ENCODE results near the gene ARL6IP4.
"Not testable (repeated sequence)": the region's sequence is repeated elsewhere in the genome, so short reads cannot be mapped to it uniquely, and the experiment has no call there.

The ARL6IP4 gene

DNA sequence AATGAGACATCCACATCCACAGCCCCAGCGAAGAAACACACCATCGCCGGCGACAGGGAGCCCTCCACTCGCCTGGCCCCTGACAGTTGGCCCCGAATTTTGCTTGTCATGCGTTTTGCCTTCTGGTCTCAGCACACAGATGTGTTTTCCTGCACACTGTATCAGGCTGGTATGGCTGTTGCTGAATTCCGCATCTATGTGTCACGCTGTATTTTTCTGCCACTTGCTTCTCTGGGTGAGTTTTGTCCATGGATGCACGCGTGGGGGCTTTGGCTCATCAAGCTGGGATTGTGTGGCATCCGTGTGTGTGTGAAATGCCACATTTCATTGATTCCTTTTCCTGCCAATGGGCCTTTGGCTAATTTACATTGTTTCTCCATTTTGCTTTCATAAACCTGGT lies 26.5 kb downstream of the ARL6IP4 start:
- no peaks in the 10 kb centered on the region for H3K9me3 ChIP-seq (ENCODE audit: insufficient read depth, low read depth, low read length)
- no peak overlapping the region for H3K27ac ChIP-seq (ENCODE audit: low read length)
- H3K9ac ChIP-seq (ENCODE audit: low read depth, low read length), result no peak overlapping the region
- no peaks in the 10 kb centered on the region for H3K36me3 ChIP-seq (ENCODE audit: insufficient read depth, low read depth, low read length)
- no peaks in the 10 kb centered on the region for H3K4me1 ChIP-seq (ENCODE audit: insufficient read depth, low read length)
- H3K4me3 ChIP-seq (ENCODE audit: low read length), result no peak overlapping the region
- H3K27me3 ChIP-seq (ENCODE audit: insufficient read depth, low read length), result no peaks in the 10 kb centered on the region

DNA sequence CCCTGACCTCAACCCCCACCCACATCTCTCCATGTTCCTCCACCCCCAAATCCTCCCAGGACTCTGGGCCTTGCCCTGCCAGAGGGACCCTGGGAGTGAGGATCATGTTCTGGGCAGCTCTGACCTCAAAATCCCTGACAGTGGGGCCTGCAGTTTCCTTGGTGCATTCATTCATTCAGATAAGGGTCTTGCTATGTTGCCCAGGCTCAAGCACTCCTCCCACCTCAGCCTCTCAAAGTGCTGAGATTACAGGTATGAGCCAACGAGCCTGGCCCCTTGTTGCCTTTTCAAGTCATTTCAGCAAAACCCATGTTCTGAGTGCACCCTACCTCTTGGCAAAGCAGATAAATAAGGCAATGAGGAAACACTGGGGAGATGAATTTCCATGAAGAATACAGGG lies 29.6 kb downstream of the ARL6IP4 start:
- H3K9me3 ChIP-seq (ENCODE audit: insufficient read depth, low read depth, low read length), result no peaks in the 10 kb centered on the region
- H3K9ac ChIP-seq (ENCODE audit: low read depth, low read length), result no peak overlapping the region
- no peak overlapping the region for H3K4me3 ChIP-seq (ENCODE audit: low read length)
- H3K36me3 ChIP-seq (ENCODE audit: insufficient read depth, low read depth, low read length), result no peaks in the 10 kb centered on the region
- H3K27me3 ChIP-seq (ENCODE audit: insufficient read depth, low read length), result no peaks in the 10 kb centered on the region
- H3K27ac ChIP-seq (ENCODE audit: low read length), result no peak overlapping the region
- no peaks in the 10 kb centered on the region for H3K4me1 ChIP-seq (ENCODE audit: insufficient read depth, low read length)

DNA sequence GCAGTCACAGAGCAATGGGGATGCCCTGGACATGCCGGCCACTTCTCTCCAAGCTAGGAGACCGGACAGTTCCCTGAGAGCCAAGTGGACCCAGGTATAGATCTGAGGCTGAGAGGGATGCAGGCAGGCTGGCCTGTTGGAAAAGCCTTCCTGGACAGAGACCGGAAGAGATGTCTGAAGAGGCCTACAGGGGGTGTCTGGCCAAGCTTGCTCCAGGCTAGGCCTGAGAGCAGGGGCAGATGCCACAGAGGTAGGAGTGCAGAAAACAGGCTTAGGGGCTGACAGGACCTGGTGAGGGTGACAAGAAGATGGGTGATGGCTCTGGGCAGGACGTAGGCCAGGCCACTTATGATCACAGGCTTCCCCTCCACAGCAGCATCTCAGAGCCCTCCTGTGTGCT lies 30.2 kb downstream of the ARL6IP4 start:
- Histone ChIP-seq H3K4me1 (ENCODE audit: insufficient read depth, low read length) (no peaks in the 10 kb centered on the region), H3K4me3 (ENCODE audit: low read length) (no peak overlapping the region), H3K9ac (ENCODE audit: low read depth, low read length) (no peak overlapping the region), H3K9me3 (ENCODE audit: insufficient read depth, low read depth, low read length) (no peaks in the 10 kb centered on the region), H3K36me3 (ENCODE audit: insufficient read depth, low read depth, low read length) (no peaks in the 10 kb centered on the region), H3K27ac (ENCODE audit: low read length) (no peak overlapping the region), H3K27me3 (ENCODE audit: insufficient read depth, low read length) (no peaks in the 10 kb centered on the region)

DNA sequence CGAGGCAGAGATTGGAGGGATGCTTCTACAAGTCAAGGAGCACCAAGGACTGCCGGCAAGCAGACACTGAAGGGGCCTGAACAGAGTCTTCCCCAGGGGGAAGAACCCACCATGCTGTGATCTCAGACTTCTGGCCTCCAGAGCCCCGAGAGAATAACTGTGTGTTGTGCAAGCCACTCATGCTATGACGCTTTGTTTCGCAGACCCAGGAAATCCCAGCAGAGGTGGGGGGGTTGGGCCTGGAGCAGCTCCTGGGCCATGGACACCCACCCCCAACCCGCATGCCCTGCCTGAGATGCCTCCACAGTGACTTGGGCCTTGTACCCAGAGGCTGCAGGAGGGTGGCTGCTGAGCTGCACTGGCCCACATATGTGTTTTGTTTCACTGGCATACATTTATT lies 31.2 kb downstream of the ARL6IP4 start:
- Histone ChIP-seq H3K36me3 (ENCODE audit: insufficient read depth, low read depth, low read length) (no peaks in the 10 kb centered on the region), H3K9ac (ENCODE audit: low read depth, low read length) (no peak overlapping the region)

DNA sequence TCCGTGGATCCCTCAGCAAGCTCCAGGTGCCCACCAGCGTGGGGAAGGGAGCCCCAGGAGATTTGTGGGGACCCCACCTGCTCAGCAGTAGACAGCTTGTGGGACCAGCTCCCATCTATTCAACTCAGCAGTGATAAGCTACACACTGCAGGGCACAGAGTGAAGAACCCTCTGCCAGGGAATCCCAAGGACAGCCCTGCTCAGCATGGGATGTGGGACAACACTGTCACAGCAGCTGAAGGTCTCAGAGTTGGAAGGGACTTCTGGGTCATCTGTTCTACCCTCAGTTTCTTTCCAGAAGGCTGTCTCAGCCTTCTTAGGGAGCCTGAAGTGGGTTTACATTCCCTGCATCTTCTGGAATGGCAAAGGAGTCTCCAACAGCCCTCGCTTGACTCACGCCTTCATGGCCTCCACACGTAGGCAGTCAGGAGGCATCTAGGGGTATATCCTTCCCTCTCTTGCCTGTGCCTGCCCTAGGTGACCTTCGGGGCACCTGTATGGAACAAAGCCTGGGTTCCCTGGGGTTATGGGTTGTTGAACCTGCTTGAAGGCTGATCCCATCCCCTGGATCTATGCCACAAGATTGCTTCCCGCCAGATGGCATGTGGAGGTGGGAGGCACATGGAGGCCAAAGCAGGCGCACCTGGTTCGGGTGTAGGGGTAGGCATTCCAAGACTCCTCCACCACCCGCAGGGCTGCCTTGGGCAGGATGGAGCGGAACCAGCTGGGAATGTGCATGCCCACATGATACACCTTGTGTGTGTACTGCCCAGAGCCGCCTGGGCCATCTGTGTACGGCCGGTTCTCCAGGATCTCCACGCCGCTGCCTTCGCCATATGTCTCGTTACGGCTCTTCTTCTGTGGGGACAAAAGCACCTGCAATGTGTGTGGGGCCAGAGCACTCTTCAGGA lies 33.0 kb downstream of the ARL6IP4 start:
- Histone ChIP-seq H3K27ac (ENCODE audit: low read length) (no peak overlapping the region), H3K4me3 (ENCODE audit: low read length) (no peak overlapping the region), H3K9me3 (ENCODE audit: insufficient read depth, low read depth, low read length) (no peaks in the 10 kb centered on the region), H3K36me3 (ENCODE audit: insufficient read depth, low read depth, low read length) (no peaks in the 10 kb centered on the region), H3K9ac (ENCODE audit: low read depth, low read length) (no peak overlapping the region), H3K27me3 (ENCODE audit: insufficient read depth, low read length) (no peaks in the 10 kb centered on the region), H3K4me1 (ENCODE audit: insufficient read depth, low read length) (no peaks in the 10 kb centered on the region)

More for the DNA sequence above, 31.2 kb downstream of the ARL6IP4 start:
- Histone ChIP-seq H3K27ac (ENCODE audit: low read length) (no peak overlapping the region), H3K9me3 (ENCODE audit: insufficient read depth, low read depth, low read length) (no peaks in the 10 kb centered on the region), H3K4me3 (ENCODE audit: low read length) (no peak overlapping the region), H3K4me1 (ENCODE audit: insufficient read depth, low read length) (no peaks in the 10 kb centered on the region), H3K27me3 (ENCODE audit: insufficient read depth, low read length) (no peaks in the 10 kb centered on the region)

DNA sequence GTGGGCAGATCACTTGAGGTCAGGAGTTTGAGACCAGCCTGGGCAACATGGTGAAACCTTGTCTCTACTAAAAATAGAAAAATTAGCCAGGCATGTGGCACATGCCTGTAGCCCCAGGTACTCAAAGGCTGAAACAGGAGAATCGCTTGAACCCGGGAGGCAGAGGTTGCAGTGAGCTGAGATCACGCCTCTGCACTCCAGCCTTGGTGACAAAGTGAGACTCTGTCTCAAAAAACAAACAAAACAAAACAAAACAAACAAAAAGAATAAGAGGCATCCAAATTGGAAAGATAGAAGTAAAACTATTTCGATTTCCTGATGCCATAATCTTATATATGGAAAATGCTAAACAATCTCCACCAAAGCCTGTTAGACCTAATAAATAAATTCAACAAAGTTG lies 34.0 kb downstream of the ARL6IP4 start:
- H3K27ac ChIP-seq (ENCODE audit: low read length); H3K9me3 ChIP-seq (ENCODE audit: insufficient read depth, low read depth, low read length); H3K27me3 ChIP-seq (ENCODE audit: insufficient read depth, low read length); H3K4me3 ChIP-seq (ENCODE audit: low read length); H3K4me1 ChIP-seq (ENCODE audit: insufficient read depth, low read length); H3K36me3 ChIP-seq (ENCODE audit: insufficient read depth, low read depth, low read length); H3K9ac ChIP-seq (ENCODE audit: low read depth, low read length): not testable (repeated sequence)

DNA sequence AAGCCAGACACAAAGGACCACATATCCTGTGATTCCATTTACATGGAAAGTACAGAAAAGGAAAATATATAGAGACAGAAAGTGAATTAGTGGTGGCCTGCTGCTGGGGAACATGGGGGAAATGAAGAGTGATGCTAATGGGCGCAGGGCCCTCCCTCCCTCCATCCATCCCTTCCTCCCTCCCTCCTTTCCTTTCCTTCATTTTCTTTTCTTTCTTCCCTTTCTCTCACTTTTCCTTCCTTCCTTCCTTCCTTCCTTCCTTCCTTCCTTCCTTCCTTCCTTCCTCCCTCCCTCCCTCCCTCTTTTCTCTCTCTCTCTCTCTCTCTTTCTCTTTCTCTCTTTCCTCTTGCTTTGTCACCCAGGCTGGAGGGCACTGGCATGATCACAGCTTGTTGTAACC lies 37.3 kb downstream of the ARL6IP4 start:
- Histone ChIP-seq H3K27ac (ENCODE audit: low read length) (no peak overlapping the region), H3K9me3 (ENCODE audit: insufficient read depth, low read depth, low read length) (no peaks in the 10 kb centered on the region), H3K4me1 (ENCODE audit: insufficient read depth, low read length) (no peaks in the 10 kb centered on the region), H3K4me3 (ENCODE audit: low read length) (no peak overlapping the region), H3K27me3 (ENCODE audit: insufficient read depth, low read length) (no peaks in the 10 kb centered on the region), H3K9ac (ENCODE audit: low read depth, low read length) (no peak overlapping the region), H3K36me3 (ENCODE audit: insufficient read depth, low read depth, low read length) (no peaks in the 10 kb centered on the region)

DNA sequence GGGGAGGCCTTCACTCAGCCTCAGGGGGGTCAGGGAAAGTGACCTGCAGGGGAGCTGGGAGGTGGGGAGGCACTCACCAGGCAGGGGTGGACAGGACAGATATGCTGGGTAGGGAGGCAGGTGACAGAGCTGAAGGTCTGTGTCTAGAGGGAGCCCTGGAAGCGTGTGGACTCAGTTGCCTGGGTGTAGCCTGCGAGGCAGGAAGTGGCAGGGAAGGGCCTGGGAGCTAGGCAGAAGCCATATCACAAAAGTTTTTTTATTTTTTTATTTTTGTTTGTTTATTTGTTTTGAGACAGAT lies 39.3 kb downstream of the ARL6IP4 start:
- no peaks in the 10 kb centered on the region for H3K27me3 ChIP-seq (ENCODE audit: insufficient read depth, low read length)
- no peaks in the 10 kb centered on the region for H3K9me3 ChIP-seq (ENCODE audit: insufficient read depth, low read depth, low read length)
- H3K4me1 ChIP-seq (ENCODE audit: insufficient read depth, low read length), result no peaks in the 10 kb centered on the region
- no peak overlapping the region for H3K4me3 ChIP-seq (ENCODE audit: low read length)
- H3K27ac ChIP-seq (ENCODE audit: low read length), result no peak overlapping the region
- H3K9ac ChIP-seq (ENCODE audit: low read depth, low read length), result no peak overlapping the region
- no peaks in the 10 kb centered on the region for H3K36me3 ChIP-seq (ENCODE audit: insufficient read depth, low read depth, low read length)

DNA sequence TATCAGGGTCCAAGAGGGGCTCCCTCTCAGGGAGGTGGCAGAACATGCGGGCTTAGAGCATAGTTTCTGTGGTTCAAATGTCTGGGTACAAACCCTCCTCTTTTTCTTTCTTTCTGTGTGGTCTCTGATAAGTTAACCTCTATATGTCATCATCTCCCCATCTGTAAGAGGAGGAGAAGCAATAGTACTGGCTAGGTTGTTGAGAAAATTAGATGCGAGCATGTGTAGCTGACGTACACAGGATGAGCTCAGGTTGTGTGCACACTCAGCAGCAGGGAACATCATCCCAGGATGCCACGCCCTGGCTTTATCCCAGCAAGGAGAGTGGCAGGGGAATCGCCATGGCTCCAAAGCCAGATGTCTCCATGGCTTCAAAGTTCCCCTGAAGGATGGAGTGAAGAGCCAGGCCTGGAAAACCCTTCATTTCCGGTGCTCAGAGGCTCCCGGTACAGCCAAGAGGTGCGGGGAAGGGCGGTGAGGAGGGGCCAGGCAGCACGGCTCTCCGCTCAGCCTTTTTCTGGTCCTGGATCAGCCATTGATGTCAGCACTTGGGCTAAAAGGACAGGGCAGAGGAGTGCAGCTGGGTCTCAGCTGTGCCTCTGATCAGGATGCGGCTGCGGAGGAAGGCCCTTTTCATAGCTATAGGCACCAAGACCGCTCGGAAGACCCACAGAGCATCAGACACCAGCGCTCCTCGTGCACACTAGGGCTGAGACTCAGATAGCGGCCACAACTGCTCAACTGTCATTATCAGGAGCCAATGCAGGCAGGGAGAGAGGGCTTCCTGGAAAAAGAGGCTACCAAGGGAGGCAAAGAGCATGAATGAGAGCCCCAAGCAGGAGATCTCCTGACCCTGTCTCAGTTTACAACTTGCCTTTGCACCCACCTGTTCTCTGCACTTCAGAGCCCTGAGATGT lies 41.5 kb downstream of the ARL6IP4 start:
- H3K27ac ChIP-seq (ENCODE audit: low read length), result no peak overlapping the region
- no peak overlapping the region for H3K4me3 ChIP-seq (ENCODE audit: low read length)
- no peaks in the 10 kb centered on the region for H3K4me1 ChIP-seq (ENCODE audit: insufficient read depth, low read length)
- no peaks in the 10 kb centered on the region for H3K27me3 ChIP-seq (ENCODE audit: insufficient read depth, low read length)
- H3K9ac ChIP-seq (ENCODE audit: low read depth, low read length), result no peak overlapping the region
- H3K9me3 ChIP-seq (ENCODE audit: insufficient read depth, low read depth, low read length), result no peaks in the 10 kb centered on the region
- no peaks in the 10 kb centered on the region for H3K36me3 ChIP-seq (ENCODE audit: insufficient read depth, low read depth, low read length)

DNA sequence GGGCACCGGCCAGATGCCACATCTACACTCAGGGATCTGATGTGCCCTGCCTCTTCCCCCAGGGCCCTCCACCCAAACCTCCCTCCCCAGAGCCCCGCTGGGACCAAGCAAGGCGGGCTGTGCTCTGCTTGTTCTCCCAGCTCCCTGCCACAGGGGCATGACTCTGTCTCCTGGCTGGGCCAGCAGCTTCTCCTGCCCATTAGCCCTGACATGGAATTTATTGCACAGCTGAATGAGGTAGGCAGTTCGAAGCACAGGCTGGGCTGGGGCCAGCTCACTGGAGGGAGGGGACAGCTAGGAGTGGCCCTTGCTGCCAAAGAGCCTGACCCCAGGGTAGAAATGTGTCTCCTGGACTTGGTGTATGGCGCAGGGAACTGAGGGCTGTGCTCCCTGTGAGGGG lies 42.4 kb downstream of the ARL6IP4 start:
- H3K27me3 ChIP-seq (ENCODE audit: insufficient read depth, low read length), result no peaks in the 10 kb centered on the region
- no peak overlapping the region for H3K4me3 ChIP-seq (ENCODE audit: low read length)
- H3K4me1 ChIP-seq (ENCODE audit: insufficient read depth, low read length), result no peaks in the 10 kb centered on the region
- H3K27ac ChIP-seq (ENCODE audit: low read length), result no peak overlapping the region
- H3K9ac ChIP-seq (ENCODE audit: low read depth, low read length), result no peak overlapping the region
- no peaks in the 10 kb centered on the region for H3K9me3 ChIP-seq (ENCODE audit: insufficient read depth, low read depth, low read length)
- H3K36me3 ChIP-seq (ENCODE audit: insufficient read depth, low read depth, low read length), result no peaks in the 10 kb centered on the region

DNA sequence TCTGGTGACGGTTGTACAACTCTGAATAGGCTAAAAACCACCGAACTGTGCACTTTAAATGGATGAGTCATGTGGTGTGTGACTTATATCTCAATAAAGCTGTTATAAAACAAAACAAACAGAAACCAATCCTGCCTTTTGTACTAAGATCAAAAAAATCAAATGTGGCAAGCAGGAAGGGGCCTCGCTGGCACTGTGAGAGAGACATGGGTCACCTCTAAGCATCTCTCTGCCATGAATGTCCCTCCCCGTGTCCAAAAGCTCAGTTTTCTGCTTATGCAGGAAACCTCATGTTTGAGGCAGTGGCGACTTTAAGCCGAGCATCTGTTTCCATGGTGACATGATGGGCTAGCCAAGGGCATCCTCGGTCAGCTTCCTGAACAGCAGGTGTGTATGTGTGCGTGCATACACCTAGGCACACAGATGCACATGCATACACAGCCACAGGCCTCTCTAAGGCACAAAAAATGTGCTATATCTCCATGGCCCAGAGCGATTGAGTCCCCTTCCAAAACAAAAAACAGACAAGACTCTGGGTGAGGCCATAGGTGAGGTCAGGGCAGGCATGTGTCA lies 44.4 kb downstream of the ARL6IP4 start:
- no peak overlapping the region for H3K4me3 ChIP-seq (ENCODE audit: low read length)
- no peaks in the 10 kb centered on the region for H3K4me1 ChIP-seq (ENCODE audit: insufficient read depth, low read length)
- no peaks in the 10 kb centered on the region for H3K36me3 ChIP-seq (ENCODE audit: insufficient read depth, low read depth, low read length)
- no peaks in the 10 kb centered on the region for H3K9me3 ChIP-seq (ENCODE audit: insufficient read depth, low read depth, low read length)
- no peaks in the 10 kb centered on the region for H3K27me3 ChIP-seq (ENCODE audit: insufficient read depth, low read length)
- H3K27ac ChIP-seq (ENCODE audit: low read length), result no peak overlapping the region
- H3K9ac ChIP-seq (ENCODE audit: low read depth, low read length), result no peak overlapping the region
